ENCODE measurements around the gene PRLR.

The PRLR gene

DNA sequence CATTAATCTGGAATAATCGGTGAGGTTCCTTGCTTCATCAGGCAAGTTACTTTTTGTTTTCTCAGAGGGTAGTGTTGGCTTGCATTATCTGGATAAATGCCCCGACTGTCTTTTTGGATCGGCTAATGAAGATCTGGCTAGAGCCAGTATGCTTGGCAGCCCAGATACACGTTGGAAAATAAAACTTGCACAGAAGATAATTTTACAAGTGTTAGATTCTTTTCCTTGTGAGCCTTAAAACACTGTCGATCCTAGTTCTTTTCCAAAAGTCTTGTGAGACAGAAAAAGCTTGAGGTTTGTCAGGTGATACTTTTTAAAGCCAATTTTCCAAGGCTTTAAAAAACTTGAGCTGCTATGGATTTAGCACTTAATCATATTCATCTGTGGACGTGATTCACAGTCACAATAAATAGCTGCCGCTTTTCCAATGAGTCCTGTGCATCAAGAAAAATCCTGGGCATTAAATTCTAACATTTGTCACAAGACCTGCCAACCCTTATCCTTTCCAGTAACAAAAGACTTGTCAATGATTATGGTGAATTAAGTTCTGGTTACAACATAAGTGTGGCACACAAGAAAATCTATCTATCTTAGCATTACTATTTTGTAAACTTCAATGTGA is 68.5 kb downstream of the PRLR start:
- DNase-seq (ENCODE audit: low read depth in 2 of 2, low spot score in 1 of 2) = no peak

DNA sequence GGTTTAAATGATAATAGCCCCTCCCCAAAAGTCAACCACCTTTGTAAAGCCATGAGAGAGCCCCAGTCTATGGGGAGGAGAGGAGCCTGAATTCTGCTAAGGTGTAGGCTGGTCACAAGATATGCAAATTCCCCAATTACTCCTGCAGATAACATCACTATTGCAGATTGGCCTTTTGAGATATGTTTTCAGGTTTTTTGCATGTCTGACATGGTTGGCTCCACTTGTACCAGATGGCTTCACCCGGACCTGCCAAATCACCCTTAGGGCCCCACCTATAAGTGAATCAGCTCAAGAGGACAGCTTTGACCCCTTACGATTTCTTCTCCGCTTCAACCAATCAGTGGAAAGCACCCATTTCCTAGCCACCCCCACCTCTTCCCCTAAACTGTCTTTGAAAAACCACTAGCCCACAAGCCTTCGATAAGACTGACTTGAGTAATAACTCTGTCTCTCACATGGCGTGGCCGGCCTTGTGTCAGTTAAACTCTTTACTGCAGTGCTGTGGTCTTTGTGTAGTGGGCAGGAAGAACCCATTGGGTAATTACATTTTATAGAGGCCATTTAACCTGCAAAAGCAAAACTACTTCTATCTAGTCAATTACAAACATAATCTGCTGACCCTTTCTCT is 69.7 kb downstream of the PRLR start:
- no peak for DNase-seq (ENCODE audit: low read depth in 2 of 2, low spot score in 1 of 2)

DNA sequence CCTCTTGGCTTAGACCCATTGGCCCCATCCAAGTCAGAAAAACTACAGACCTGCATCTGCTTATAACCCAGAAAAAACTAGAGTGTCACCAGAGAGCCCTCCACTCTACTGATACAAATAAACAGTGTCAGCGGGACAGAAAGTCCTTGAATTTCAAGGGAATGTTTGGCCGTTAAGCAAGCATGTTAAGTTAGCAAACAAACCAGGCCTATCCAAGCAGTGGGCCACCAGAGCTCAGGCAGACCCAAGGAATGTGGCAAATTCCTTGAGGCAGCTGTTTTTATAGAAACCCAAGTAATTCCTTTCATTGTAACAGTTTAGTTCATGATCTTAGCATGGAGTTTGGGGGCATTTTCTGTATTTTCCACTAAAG is 70.9 kb downstream of the PRLR start:
- DNase-seq (ENCODE audit: low read depth in 2 of 2, low spot score in 1 of 2) = no peak

DNA sequence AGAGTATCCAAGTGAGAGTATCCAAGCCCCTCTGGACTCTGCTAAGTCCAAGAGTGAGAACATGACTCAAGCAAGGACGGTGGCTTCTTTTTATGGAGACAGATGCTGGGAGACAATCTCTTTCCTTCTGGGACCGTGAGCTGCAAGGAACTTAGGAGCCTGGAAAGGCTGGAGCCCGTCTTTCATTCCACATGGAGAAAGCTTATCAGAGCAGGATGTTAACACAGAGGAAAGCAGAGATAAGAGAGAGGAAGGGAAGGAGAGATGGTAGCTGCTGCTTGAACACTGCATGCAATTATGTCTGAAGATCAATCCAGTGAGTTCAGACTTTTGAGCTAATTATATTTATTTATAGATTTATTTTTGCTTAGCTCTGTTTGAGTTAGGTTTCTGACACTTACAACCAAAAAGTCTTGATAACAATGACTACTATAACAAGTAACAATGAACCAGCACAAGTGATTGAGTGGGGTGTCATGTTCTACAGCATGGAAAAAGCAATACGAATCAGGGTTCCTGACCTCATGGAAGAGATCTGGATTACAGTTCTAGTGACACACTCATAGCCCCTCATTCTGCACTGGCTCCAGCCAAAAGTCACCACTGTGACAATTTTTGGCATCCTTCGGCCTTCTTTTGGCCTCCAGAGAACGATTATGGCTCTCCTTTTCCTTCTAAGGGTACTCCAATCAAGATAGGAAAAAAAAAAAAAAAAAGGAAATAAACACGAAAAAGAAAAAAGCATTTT is 71.5 kb downstream of the PRLR start:
- no peak for DNase-seq (ENCODE audit: low read depth in 2 of 2, low spot score in 1 of 2)

DNA sequence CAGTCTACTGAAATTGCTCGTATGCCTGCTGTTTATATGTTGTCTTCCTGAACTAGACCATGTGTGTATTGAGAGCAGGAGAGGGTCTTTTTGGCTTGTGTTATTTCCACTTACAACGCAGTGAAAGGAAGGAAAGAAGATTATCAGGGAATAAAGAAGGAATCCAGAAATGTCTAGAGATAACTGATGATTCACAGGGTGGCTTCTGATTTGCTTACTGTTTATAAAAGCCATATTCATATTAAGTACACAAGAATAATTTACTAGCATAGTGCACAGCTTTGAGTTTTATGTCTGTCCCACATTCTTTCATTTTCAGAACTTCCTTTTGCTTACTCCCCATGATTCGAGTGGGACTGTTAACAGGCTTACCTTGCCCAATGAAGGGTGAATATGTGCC is 72.1 kb downstream of the PRLR start:
- no peak for DNase-seq (ENCODE audit: low read depth in 2 of 2, low spot score in 1 of 2)

DNA sequence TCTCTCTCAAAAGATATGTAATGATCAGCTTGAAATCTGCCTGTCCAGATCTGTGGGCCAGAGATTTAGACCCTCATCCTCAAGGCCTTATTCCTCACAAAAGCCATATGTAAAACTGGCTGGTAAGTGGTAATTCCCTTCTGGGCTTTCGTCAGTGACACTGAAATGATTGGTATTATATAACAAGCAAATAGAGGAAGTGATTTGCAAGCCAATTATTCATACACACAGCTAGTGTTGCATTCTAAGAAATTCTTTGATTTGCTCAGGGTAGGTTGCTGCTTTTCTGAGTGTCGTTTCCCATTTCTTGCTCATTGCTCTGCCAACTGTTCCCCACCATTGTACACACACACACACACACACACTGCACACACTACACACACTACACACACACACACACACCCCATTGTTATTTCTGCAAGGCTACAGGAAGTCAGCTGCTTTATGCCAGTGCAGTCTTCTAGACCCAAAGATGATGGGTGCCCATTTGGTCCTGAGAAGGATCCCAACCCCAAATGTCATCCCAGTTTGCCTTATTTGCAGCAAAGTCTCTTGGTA is 76.8 kb downstream of the PRLR start:
- no peak for DNase-seq (ENCODE audit: low read depth in 2 of 2, low spot score in 1 of 2)

DNA sequence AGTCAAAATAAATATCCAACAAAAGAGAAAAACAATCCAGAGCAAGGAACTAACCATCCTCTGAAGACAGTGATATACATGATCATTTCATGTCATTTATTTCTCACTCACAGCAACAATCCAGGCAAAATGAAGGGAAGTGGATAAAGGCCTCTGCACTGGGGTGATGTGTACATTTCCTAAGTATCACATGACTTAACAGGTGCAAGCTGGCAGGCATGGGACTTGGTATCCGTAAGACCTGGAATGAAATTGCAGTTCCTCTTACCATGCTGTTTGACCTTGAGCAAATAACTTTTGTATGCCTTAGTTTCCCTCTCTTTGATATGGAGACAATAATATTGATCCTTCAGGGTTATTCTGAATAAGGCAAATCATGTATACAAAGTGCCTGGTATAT is 77.6 kb downstream of the PRLR start:
- no peak for DNase-seq (ENCODE audit: low read depth in 2 of 2, low spot score in 1 of 2)

DNA sequence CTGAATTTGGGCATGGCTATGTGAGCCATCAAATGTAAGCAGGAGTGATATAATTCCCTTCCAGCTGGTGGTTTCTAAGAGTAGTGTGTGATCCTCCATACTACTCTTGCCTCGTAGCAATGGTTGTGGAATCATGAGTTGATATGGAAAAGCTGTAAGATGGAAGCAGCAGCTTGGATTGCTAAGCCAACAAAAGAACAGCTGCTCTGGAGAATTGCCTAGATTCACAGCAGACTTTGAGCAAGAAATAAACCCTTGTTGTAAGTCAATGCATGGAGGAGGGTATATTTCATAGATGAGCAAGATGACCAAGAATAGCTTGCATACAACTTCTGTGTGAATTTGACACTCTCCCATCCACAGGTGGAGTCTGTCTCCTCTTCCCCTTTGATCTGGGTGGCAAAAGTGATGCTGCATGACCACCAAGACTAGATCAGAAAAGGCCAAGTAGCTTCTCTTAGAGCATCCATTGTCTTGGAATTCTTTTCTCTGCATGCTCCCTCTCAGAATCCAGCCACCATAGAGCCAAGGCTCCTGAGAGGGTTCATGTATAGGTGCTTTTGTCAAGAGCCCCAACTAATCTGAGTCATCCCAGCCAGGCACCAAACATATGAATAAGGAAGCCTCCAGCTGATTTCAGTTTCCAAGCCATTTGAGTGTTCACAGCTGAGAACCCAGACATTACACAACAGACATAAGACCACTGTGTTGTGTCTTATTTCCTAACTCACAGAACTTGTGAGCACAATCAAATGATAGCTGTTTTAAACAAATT is 79.0 kb downstream of the PRLR start:
- DNase-seq (ENCODE audit: low read depth in 2 of 2, low spot score in 1 of 2) = no peak

DNA sequence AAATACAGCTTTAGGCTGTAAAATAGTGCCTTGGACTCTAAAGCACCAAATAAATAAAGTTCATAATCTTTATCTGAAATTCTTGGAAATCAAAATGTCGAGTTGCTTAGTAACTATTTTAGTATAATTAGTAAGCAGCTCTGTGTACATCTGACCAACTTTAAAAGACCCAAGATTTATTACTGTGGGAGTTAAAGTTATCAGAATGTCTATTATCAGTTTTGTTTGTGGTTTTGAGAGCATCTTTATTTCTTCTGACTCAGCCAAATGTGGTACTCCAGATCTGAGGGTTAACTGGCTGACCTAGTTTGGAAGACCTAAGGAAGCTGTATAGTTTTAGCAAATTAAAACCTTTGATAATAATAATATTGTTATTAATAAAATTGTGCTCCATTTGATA is 81.2 kb downstream of the PRLR start:
- DNase-seq (ENCODE audit: low read depth in 2 of 2, low spot score in 1 of 2) = no peak

DNA sequence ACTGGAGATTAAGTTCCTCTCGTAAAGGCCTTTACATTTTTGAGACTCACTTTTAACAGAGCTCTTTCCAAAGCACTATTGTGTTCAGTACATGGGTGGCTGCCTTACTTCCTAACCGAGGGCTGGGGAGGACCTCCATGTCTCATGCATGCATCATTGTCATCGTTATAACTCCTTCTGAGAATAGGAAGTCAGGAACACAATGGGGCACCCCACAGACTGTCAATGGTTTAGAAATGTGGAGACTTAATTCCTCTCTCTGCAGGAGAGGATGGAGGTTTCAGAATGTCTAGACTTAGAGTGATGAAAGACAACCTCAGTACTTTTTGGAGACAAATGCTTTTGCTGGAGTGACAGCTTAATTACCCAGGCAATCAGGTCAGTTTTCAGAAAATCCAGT is 83.9 kb downstream of the PRLR start:
- no peak for DNase-seq (ENCODE audit: low read depth in 2 of 2, low spot score in 1 of 2)

DNA sequence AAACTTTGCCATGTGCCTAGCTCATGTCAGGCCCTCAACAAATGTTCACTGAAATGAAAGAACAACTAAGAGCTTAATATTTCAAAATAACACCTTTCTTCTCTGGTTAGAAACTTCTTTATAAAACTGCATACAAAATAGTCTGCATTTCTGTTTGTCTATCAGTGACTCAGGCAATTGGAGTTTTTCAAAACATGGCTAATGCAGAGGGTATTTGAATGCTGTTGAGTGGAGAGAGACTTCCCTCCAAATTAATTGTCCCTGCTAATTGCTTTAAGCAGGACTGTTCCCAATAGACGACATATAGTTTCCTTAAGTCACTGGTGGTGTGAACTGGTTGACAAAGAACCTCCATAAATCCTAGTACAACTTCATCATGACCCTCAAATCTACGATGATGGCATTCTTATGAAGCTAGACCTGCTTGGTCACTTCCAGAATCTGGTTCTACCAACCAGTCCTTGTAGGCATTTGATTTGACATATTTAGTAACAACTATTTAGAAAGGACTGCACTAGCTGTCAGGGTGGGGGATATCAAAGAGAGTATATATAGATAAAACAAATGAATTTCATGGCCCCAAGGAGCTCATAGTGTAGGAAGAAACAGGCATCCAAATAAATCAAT is 84.5 kb downstream of the PRLR start:
- no peak for DNase-seq (ENCODE audit: low read depth in 2 of 2, low spot score in 1 of 2)

DNA sequence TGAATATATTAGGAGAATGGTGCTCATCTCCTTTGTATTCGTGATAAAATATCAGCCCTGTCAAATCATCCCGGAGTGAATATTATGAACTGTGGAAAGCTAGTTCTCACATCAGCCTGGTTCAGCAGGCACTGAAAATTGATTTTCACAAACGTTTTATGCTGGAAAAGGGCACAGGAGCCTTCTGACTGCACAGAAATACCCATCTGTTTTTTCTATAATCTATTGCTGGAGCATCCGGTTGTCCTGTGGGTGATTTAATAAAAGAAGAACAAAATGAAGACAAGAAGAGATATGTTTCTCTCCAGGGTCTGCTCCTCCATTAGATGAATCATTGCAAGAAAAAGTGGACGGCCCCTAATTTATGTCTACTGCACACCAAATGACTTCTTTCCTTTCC is 85.3 kb downstream of the PRLR start:
- no peak for DNase-seq (ENCODE audit: low read depth in 2 of 2, low spot score in 1 of 2)

DNA sequence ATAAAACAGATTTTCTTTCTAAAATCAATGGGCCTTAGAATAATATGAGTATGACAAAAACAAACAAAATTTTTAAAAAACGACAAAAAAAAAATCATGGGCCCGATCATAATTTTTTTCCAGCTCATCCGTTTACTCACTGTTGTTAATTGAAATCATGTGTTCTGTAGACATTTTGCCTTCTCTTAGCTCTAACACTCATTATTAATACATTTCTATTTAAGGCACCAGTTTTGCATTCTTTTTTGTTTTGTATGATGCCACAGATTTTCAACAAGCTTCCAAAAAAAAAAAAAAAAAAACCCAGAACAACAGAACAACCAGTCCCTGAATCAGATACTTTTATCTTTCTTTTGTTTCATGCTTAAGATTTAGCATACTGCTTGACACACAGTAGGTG is 86.4 kb downstream of the PRLR start:
- no peak for DNase-seq (ENCODE audit: low read depth in 2 of 2, low spot score in 1 of 2)

DNA sequence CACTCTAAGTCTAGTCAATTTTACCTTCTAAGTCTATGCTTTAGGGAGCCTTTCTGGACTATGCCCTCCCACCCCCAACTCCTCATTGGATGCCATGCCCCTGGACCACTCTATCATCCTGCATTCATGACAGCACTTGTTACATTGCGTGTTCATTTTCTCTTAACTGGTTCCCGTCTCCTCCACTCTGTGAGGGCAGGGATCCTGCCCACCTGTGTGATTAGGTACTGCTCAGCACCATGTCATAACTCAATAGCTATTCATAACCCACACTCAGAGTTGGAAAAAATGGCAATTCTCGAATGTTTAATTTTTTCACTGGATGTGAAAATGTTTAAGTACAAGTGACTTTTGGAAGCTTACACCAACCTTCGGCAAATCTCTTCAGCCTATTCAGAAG is 88.5 kb downstream of the PRLR start:
- DNase-seq (ENCODE audit: low read depth in 2 of 2, low spot score in 1 of 2) = no peak

DNA sequence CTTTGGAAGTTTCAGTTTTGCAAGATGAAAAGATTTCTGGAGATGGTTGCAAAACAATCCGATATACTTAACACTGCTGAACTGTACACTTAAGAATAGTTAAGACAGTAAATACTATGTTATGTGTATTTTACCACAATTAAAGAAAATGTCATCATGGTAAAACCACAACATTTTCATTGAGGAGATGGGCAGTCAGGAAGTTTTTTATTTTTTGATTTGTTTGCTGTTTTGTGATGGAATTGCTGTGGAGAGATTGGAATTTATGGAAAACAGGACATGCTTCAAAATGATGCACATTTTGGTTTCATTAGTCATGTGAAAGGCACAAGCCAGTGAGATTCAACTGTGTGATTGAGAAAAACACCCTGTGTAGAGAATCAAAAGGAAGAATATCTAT is 92.1 kb downstream of the PRLR start:
- no peak for DNase-seq (ENCODE audit: low read depth in 2 of 2, low spot score in 1 of 2)

DNA sequence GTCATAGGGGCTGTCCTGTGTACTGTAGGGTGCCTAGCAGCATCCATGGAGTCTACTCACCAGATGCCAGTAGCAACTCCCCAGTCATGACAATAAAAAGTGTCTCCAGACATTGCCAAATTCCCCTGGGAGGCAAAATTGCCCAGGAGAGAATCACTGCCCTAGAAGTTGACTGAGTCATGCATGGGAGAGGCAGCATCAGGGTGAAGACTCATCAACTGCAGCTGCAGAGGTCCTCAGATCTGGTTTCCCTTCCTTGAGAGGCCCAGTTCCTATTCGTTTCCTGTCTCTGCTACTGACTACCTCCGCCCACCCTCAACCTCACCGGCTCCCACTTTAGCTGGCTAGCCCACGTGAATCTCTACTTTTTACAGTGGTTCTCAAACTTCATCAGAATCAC is 93.9 kb downstream of the PRLR start:
- DNase-seq (ENCODE audit: low read depth in 2 of 2, low spot score in 1 of 2) = no peak

DNA sequence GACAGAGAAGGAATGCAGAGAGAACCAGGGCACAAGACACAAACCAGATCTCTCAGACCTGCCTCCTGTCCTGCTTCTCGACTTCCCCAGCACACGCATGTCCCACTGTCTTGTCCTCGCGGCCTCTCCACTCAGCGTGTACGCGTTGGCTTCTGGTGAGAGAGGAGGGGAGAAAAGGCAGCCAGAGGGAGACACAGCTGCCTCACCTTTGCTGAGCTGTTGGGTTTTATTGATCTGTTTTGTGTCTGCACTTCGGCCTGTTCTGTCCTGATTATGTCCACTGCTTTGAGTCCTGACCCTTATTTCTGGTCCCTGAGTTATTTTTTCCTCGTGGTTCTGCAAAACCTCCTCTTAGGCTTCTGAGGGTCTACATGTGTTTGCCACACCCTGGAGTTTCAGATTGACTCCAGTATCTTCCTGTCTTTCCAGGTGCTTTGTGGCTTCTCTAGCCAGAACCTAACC is 95.0 kb downstream of the PRLR start:
- DNase-seq (ENCODE audit: low read depth in 2 of 2, low spot score in 1 of 2) = no peak

DNA sequence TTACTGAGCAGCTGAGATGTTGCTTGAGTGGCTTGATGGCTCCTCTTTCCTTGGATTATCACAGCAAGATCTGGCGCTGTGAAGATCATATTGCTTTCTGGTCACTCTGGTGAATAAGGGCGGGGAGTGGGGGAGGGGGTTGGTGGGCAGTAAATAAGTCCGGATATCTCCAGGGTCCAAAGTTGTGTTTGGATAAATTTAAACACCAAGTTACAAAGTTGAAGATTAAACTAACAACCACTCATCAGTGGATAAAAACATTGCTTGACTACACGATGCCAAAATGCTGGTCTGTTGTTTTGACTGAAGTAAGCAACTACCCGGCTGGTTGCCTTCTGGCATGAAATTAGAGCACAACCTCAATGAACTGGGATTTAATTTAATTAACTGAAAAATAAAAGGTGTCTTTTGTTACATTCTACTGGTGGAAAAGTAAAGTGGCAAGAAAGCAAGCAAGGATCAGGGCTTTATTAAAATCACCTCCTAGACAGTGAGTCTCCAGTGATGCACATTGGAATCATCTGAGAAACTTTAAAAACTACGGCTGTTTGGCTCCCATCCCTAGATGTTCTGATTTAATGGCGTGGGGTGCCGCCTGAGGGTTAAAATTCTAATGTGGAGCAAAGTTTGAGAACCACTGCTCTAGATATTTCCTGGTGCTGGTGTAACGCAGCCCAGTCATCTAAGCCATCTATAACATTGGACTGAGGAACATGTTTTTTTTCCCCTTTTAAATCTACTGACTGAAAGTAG is 95.8 kb downstream of the PRLR start:
- DNase-seq (ENCODE audit: low read depth in 2 of 2, low spot score in 1 of 2) = no peak

DNA sequence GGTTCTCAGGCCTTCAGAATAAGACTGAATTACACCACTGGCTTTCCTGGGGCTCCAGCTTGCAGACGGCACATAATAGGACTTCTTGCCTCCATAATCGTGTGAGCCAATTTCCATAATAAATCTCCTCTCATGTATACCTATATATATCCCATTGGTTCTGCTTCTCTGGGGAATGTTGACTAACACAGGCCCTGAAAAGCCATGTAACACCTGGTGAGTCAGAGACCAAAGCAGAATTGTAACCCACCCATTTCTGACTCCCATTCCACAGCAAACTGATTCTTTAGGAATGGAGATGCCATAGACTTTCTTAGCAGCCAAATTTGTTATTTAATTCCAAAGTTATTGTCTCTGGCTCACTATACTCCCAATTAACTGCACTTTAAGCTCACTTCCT is 97.1 kb downstream of the PRLR start:
- DNase-seq (ENCODE audit: low read depth in 2 of 2, low spot score in 1 of 2) = no peak

DNA sequence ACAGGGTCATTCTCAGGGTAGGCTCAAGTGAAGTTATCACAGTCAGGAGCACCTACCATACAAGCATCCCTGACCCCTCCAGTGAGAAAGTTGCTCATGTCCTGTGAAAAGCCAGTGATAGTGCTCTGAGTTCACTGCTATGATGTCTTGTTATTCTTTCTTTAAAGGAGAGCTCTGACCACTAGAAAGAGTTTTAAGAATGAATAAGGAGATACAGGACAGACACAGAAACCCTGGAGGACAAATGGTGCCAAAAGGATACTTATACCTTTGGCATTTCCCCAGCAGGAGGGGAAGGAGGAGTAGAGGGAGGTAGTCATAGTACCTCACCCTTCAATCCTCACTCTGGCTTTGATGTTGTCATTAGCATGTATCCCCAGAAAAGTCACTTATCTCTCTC is 98.6 kb downstream of the PRLR start:
- DNase-seq (ENCODE audit: low read depth in 2 of 2, low spot score in 1 of 2) = no peak

Data from stimulated activated CD8-positive, alpha-beta memory T cell treated with anti-CD3 and anti-CD28 coated beads, Interleukin-4, amount 100 ng/mL, for 1 hour (primary cell).